DOHH2 (cell line): ENCODE measurements around the gene DDX41.

Source experiments
- CTCF ChIP-seq: fragments of 200-600 bp; sonication (generic); IDR thresholded peaks from one replicate; pipeline ENCODE4 v1.5.1; 2014; ENCODE audit warnings: antibody characterized with exemption, mild to moderate bottlenecking, low read depth, low read length; ENCODE audit not compliant: poor library complexity, severe bottlenecking
- EZH2phosphoT487 ChIP-seq: fragments of 200-600 bp; sonication (generic); IDR thresholded peaks from 2 replicates; pipeline ENCODE4 v1.6.1; 2017; ENCODE audit warnings: borderline replicate concordance, mild to moderate bottlenecking, antibody characterized with exemption, low read length, moderate library complexity, mixed read lengths

- TF ChIP-seq CTCF = no peak
- TF ChIP-seq EZH2phosphoT487 = no peak
Measured at GRCh38 chr5:177478711-177479646, 37.8 kb downstream of the DDX41 start.
